GM19324 (cell line): Measurements from ENCODE around the gene HRC.

Source experiments
- ATAC-seq: cut with Tn5 transposase; IDR thresholded peaks from one replicate; pipeline ENCODE4 v1.9.1; 2021; ENCODE audit warnings: mild to moderate bottlenecking, moderate library complexity; ENCODE audit not compliant: unreplicated experiment, low FRiP score

HRC gene

GRCh38 chr19:49118565-49119410 is 36.4 kb downstream of the HRC start, which contains the start of gene C19orf73:
Gene C19orf73 (minus strand): TSS chr19:49119143. CDS start chr19:49119022, 121 bp downstream.
- ATAC-seq: peak; percentile 83

- ATAC-seq: no peak
These were observed 37.3 kb downstream of the HRC start for GRCh38 chr19:49117677-49118564.

- ATAC-seq: no peak
These were observed 38.7 kb downstream of the HRC start for GRCh38 chr19:49116544-49116943.

GRCh38 chr19:49114630-49115363 is 40.4 kb downstream of the HRC start:
- ATAC-seq: no peak

- ATAC-seq: peak; percentile 34
These were observed 41.2 kb downstream of the HRC start, which contains the start of gene LIN7B for GRCh38 chr19:49113762-49114629. Gene LIN7B (plus strand): TSS chr19:49114370. CDS start chr19:49114405, 35 bp downstream.

- no peak for ATAC-seq
These were observed 43.8 kb downstream of the HRC start for GRCh38 chr19:49111218-49111998.

GRCh38 chr19:49110567-49110966 is 44.6 kb downstream of the HRC start:
- ATAC-seq: no peak

GRCh38 chr19:49109569-49110233 is 45.5 kb downstream of the HRC start:
- ATAC-seq: no peak

GRCh38 chr19:49109051-49109450 is 46.1 kb downstream of the HRC start:
- no peak for ATAC-seq

GRCh38 chr19:49107625-49108459 is 47.4 kb downstream of the HRC start:
- ATAC-seq: no peak

GRCh38 chr19:49106648-49107135 is 48.5 kb downstream of the HRC start:
- no peak for ATAC-seq

GRCh38 chr19:49104229-49104864 is 50.8 kb downstream of the HRC start:
- ATAC-seq: no peak

- ATAC-seq: no peak
These were observed 51.7 kb downstream of the HRC start for GRCh38 chr19:49103331-49104085.

GRCh38 chr19:49102303-49102702 is 52.9 kb downstream of the HRC start:
- ATAC-seq: no peak
